ENCODE results near the gene KLK14.

The KLK14 gene

GRCh38 chr19:51086153-51086850 lies 3.6 kb upstream of the KLK14 start:
- Histone ChIP-seq H3K4me3 (ENCODE audit: insufficient read depth, low read depth, low read length) (no peak overlapping the region), H3K27ac (ENCODE audit: insufficient read depth, low read depth, low read length, poor library complexity, severe bottlenecking) (no peak overlapping the region), H3K36me3 (ENCODE audit: control insufficient read depth, insufficient read depth, low read length) (no peaks in the 10 kb centered on the region), H3K9me3 (ENCODE audit: control insufficient read depth, low read length) (no peaks in the 10 kb centered on the region), H3K27me3 (ENCODE audit: control insufficient read depth, insufficient read depth, low read length, poor library complexity, severe bottlenecking) (no peaks in the 10 kb centered on the region), H3K4me1 (ENCODE audit: control insufficient read depth, insufficient read depth, low read length) (no peaks in the 10 kb centered on the region)
- 83 to 88% methylated on average over 18 of the region's 18 CpGs for WGBS, 2 experiments

- no peaks in the 10 kb centered on the region for H3K27me3 ChIP-seq (ENCODE audit: control insufficient read depth, insufficient read depth, low read length, poor library complexity, severe bottlenecking)
- H3K4me3 ChIP-seq (ENCODE audit: insufficient read depth, low read depth, low read length): no peak overlapping the region
- H3K9me3 ChIP-seq (ENCODE audit: control insufficient read depth, low read length): no peaks in the 10 kb centered on the region
- 87 to 89% methylated on average over 7 of the region's 7 CpGs for WGBS, 2 experiments
- no peaks in the 10 kb centered on the region for H3K4me1 ChIP-seq (ENCODE audit: control insufficient read depth, insufficient read depth, low read length)
- no peaks in the 10 kb centered on the region for H3K36me3 ChIP-seq (ENCODE audit: control insufficient read depth, insufficient read depth, low read length)
- H3K27ac ChIP-seq (ENCODE audit: insufficient read depth, low read depth, low read length, poor library complexity, severe bottlenecking): no peak overlapping the region
Observed at GRCh38 chr19:51084505-51084904, 1.8 kb upstream of the KLK14 start.

- Histone ChIP-seq H3K9me3 (ENCODE audit: control insufficient read depth, low read length) (no peaks in the 10 kb centered on the region), H3K4me1 (ENCODE audit: control insufficient read depth, insufficient read depth, low read length) (no peaks in the 10 kb centered on the region), H3K36me3 (ENCODE audit: control insufficient read depth, insufficient read depth, low read length) (no peaks in the 10 kb centered on the region), H3K27ac (ENCODE audit: insufficient read depth, low read depth, low read length, poor library complexity, severe bottlenecking) (no peak overlapping the region), H3K27me3 (ENCODE audit: control insufficient read depth, insufficient read depth, low read length, poor library complexity, severe bottlenecking) (no peaks in the 10 kb centered on the region), H3K4me3 (ENCODE audit: insufficient read depth, low read depth, low read length) (no peak overlapping the region)
- WGBS, 2 experiments: 88 to 90% methylated on average over 13 to 14 of the region's 14 CpGs
Observed at GRCh38 chr19:51083783-51084182, 1.1 kb upstream of the KLK14 start.

- Histone ChIP-seq H3K4me3 (ENCODE audit: insufficient read depth, low read depth, low read length) (no peak overlapping the region), H3K27ac (ENCODE audit: insufficient read depth, low read depth, low read length, poor library complexity, severe bottlenecking) (no peak overlapping the region), H3K36me3 (ENCODE audit: control insufficient read depth, insufficient read depth, low read length) (no peaks in the 10 kb centered on the region), H3K9me3 (ENCODE audit: control insufficient read depth, low read length) (no peaks in the 10 kb centered on the region), H3K27me3 (ENCODE audit: control insufficient read depth, insufficient read depth, low read length, poor library complexity, severe bottlenecking) (no peaks in the 10 kb centered on the region), H3K4me1 (ENCODE audit: control insufficient read depth, insufficient read depth, low read length) (no peaks in the 10 kb centered on the region)
- 72 to 78% methylated on average over 4 of the region's 4 CpGs for WGBS, 2 experiments
Observed at GRCh38 chr19:51083181-51083580, 494 bp upstream of the KLK14 start.

- Histone ChIP-seq H3K27ac (ENCODE audit: insufficient read depth, low read depth, low read length, poor library complexity, severe bottlenecking) (no peak overlapping the region), H3K9me3 (ENCODE audit: control insufficient read depth, low read length) (no peaks in the 10 kb centered on the region), H3K4me1 (ENCODE audit: control insufficient read depth, insufficient read depth, low read length) (no peaks in the 10 kb centered on the region), H3K27me3 (ENCODE audit: control insufficient read depth, insufficient read depth, low read length, poor library complexity, severe bottlenecking) (no peaks in the 10 kb centered on the region), H3K36me3 (ENCODE audit: control insufficient read depth, insufficient read depth, low read length) (no peaks in the 10 kb centered on the region), H3K4me3 (ENCODE audit: insufficient read depth, low read depth, low read length) (no peak overlapping the region)
- WGBS, 2 experiments: 95 to 96% methylated on average over 14 of the region's 14 CpGs
Observed at GRCh38 chr19:51081476-51081875, 1.2 kb downstream of the KLK14 start.

- H3K27ac ChIP-seq (ENCODE audit: insufficient read depth, low read depth, low read length, poor library complexity, severe bottlenecking): no peak overlapping the region
- H3K27me3 ChIP-seq (ENCODE audit: control insufficient read depth, insufficient read depth, low read length, poor library complexity, severe bottlenecking): no peaks in the 10 kb centered on the region
- 93 to 94% methylated on average over 27 of the region's 27 CpGs for WGBS, 2 experiments
- no peak overlapping the region for H3K4me3 ChIP-seq (ENCODE audit: insufficient read depth, low read depth, low read length)
- no peaks in the 10 kb centered on the region for H3K9me3 ChIP-seq (ENCODE audit: control insufficient read depth, low read length)
- no peaks in the 10 kb centered on the region for H3K36me3 ChIP-seq (ENCODE audit: control insufficient read depth, insufficient read depth, low read length)
- H3K4me1 ChIP-seq (ENCODE audit: control insufficient read depth, insufficient read depth, low read length): no peaks in the 10 kb centered on the region
Observed at GRCh38 chr19:51079481-51080110, 3.1 kb downstream of the KLK14 start.

- Histone ChIP-seq H3K4me1 (ENCODE audit: control insufficient read depth, insufficient read depth, low read length) (no peaks in the 10 kb centered on the region), H3K4me3 (ENCODE audit: insufficient read depth, low read depth, low read length) (no peak overlapping the region), H3K27ac (ENCODE audit: insufficient read depth, low read depth, low read length, poor library complexity, severe bottlenecking) (no peak overlapping the region), H3K36me3 (ENCODE audit: control insufficient read depth, insufficient read depth, low read length) (no peaks in the 10 kb centered on the region), H3K27me3 (ENCODE audit: control insufficient read depth, insufficient read depth, low read length, poor library complexity, severe bottlenecking) (no peaks in the 10 kb centered on the region), H3K9me3 (ENCODE audit: control insufficient read depth, low read length) (no peaks in the 10 kb centered on the region)
- WGBS, 2 experiments: 90 to 93% methylated on average over 6 of the region's 6 CpGs
Observed at GRCh38 chr19:51078731-51079130, 4.0 kb downstream of the KLK14 start.

- H3K27ac ChIP-seq (ENCODE audit: insufficient read depth, low read depth, low read length, poor library complexity, severe bottlenecking): no peak overlapping the region
- no peaks in the 10 kb centered on the region for H3K36me3 ChIP-seq (ENCODE audit: control insufficient read depth, insufficient read depth, low read length)
- no peaks in the 10 kb centered on the region for H3K9me3 ChIP-seq (ENCODE audit: control insufficient read depth, low read length)
- H3K4me3 ChIP-seq (ENCODE audit: insufficient read depth, low read depth, low read length): no peak overlapping the region
- 87 to 90% methylated on average over 6 of the region's 6 CpGs for WGBS, 2 experiments
- no peaks in the 10 kb centered on the region for H3K4me1 ChIP-seq (ENCODE audit: control insufficient read depth, insufficient read depth, low read length)
- no peaks in the 10 kb centered on the region for H3K27me3 ChIP-seq (ENCODE audit: control insufficient read depth, insufficient read depth, low read length, poor library complexity, severe bottlenecking)
Observed at GRCh38 chr19:51078104-51078503, 4.6 kb downstream of the KLK14 start.

- H3K9me3 ChIP-seq (ENCODE audit: control insufficient read depth, low read length): no peaks in the 10 kb centered on the region
- no peaks in the 10 kb centered on the region for H3K4me1 ChIP-seq (ENCODE audit: control insufficient read depth, insufficient read depth, low read length)
- WGBS, 2 experiments: 89 to 90% methylated on average over 14 of the region's 14 CpGs
- no peak overlapping the region for H3K27ac ChIP-seq (ENCODE audit: insufficient read depth, low read depth, low read length, poor library complexity, severe bottlenecking)
- H3K4me3 ChIP-seq (ENCODE audit: insufficient read depth, low read depth, low read length): no peak overlapping the region
- H3K27me3 ChIP-seq (ENCODE audit: control insufficient read depth, insufficient read depth, low read length, poor library complexity, severe bottlenecking): no peaks in the 10 kb centered on the region
- H3K36me3 ChIP-seq (ENCODE audit: control insufficient read depth, insufficient read depth, low read length): no peaks in the 10 kb centered on the region
Observed at GRCh38 chr19:51076631-51077213, 6.0 kb downstream of the KLK14 start.

GRCh38 chr19:51075998-51076397 lies 6.7 kb downstream of the KLK14 start:
- H3K4me3 ChIP-seq (ENCODE audit: insufficient read depth, low read depth, low read length): no peak overlapping the region
- H3K36me3 ChIP-seq (ENCODE audit: control insufficient read depth, insufficient read depth, low read length): no peaks in the 10 kb centered on the region
- no peaks in the 10 kb centered on the region for H3K9me3 ChIP-seq (ENCODE audit: control insufficient read depth, low read length)
- WGBS, 2 experiments: 96 to 97% methylated on average over 5 of the region's 5 CpGs
- no peaks in the 10 kb centered on the region for H3K4me1 ChIP-seq (ENCODE audit: control insufficient read depth, insufficient read depth, low read length)
- H3K27ac ChIP-seq (ENCODE audit: insufficient read depth, low read depth, low read length, poor library complexity, severe bottlenecking): no peak overlapping the region
- no peaks in the 10 kb centered on the region for H3K27me3 ChIP-seq (ENCODE audit: control insufficient read depth, insufficient read depth, low read length, poor library complexity, severe bottlenecking)

All from ectodermal cell (in vitro differentiated cells).